HEK293 (cell line): ENCODE data around the gene WDPCP.
"Not testable (repeated sequence)": the region's sequence is repeated elsewhere in the genome, so short reads cannot be mapped to it uniquely, and the experiment has no call there.

Source experiments
- CTCF ChIA-PET: fragments of 350-600 bp; formaldehyde crosslinking; extraction: SDS; loops from one replicate; lab custom pipeline; 2021; ENCODE audit warnings: antibody characterized with exemption; lab: Yijun Ruan, JAX
- POLR2A ChIA-PET: fragments of 300-600 bp; formaldehyde crosslinking; extraction: SDS; loops from one replicate; lab custom pipeline; 2020; ENCODE audit warnings: antibody characterized with exemption, inconsistent platforms; lab: Yijun Ruan, JAX
- H3K27ac ChIP-seq: fragments of 200-500 bp; sonication (Bioruptor generic); 2 replicates; pipeline ENCODE4 v1.5.1; 2014; ENCODE audit warnings: low read depth, low read length, control low read depth, inconsistent platforms; ENCODE audit errors: extremely low read depth
- H3K36me3 ChIP-seq, 2 experiments: fragments of 200-500 bp in 1 of 2; sonication (Bioruptor generic) in 1 of 2; 1 replicate in 1 of 2; 2 replicates in 1 of 2; pipeline ENCODE4 v1.5.1; 2014 to 2017; ENCODE audit warnings: inconsistent platforms in 2 of 2, low read length in 2 of 2; ENCODE audit not compliant: control insufficient read depth in 2 of 2, insufficient read depth in 1 of 2
- H3K4me1 ChIP-seq: fragments of 200-500 bp; sonication (Bioruptor generic); 2 replicates; pipeline ENCODE4 v1.5.1; 2014; ENCODE audit warnings: mild to moderate bottlenecking, low read length, inconsistent platforms; ENCODE audit not compliant: control insufficient read depth, insufficient read depth
- H3K4me3 ChIP-seq: 2 replicates; pipeline ENCODE4 v1.5.1; 2011; ENCODE audit warnings: low read depth, mild to moderate bottlenecking, control low read depth, low read length, moderate library complexity
- H3K9me3 ChIP-seq: fragments of 200-500 bp; sonication (Bioruptor generic); 2 replicates; pipeline ENCODE4 v1.5.1; 2014; ENCODE audit warnings: low read depth, low read length, inconsistent platforms; ENCODE audit not compliant: control insufficient read depth, insufficient read depth
- BCL11A ChIP-seq: fragments of 450-650 bp; formaldehyde crosslinking; IDR thresholded peaks from 2 replicates; pipeline ENCODE4 v1.5.1; 2016; ENCODE audit warnings: low read depth, missing biosample characterization, missing genetic modification characterization
- BCL11B ChIP-seq: fragments of 450-650 bp; formaldehyde crosslinking; IDR thresholded peaks from 2 replicates; pipeline ENCODE4 v1.5.1; 2016; ENCODE audit warnings: low read depth, missing biosample characterization, missing genetic modification characterization
- KLF1 ChIP-seq: fragments of 450-650 bp; formaldehyde crosslinking; IDR thresholded peaks from 2 replicates; pipeline ENCODE4 v1.5.1; 2016; ENCODE audit warnings: missing biosample characterization, missing genetic modification characterization
- REPIN1 ChIP-seq: fragments of 450-650 bp; formaldehyde crosslinking; IDR thresholded peaks from 2 replicates; pipeline ENCODE4 v1.5.1; 2017; ENCODE audit warnings: missing biosample characterization, missing genetic modification characterization, low read depth
- SALL2 ChIP-seq: fragments of 450-650 bp; formaldehyde crosslinking; IDR thresholded peaks from 2 replicates; pipeline ENCODE4 v1.5.0; 2017; ENCODE audit warnings: missing biosample characterization, mild to moderate bottlenecking, missing genetic modification characterization, borderline replicate concordance
- SCRT2 ChIP-seq: fragments of 450-650 bp; formaldehyde crosslinking; IDR thresholded peaks from 2 replicates; pipeline ENCODE4 v1.5.1; 2016; ENCODE audit warnings: missing biosample characterization, missing genetic modification characterization
- SP2 ChIP-seq: fragments of 450-650 bp; formaldehyde crosslinking; IDR thresholded peaks from 2 replicates; pipeline ENCODE4 v1.5.1; 2016; ENCODE audit warnings: missing biosample characterization, missing genetic modification characterization
- TRIM28 ChIP-seq: IDR thresholded peaks from 2 replicates; pipeline ENCODE4 v1.6.1; 2011; ENCODE audit warnings: low read length, control low read depth, borderline replicate concordance
- YY1 ChIP-seq: fragments of 450-650 bp; formaldehyde crosslinking; IDR thresholded peaks from 2 replicates; pipeline ENCODE4 v1.5.1; 2018; ENCODE audit warnings: missing biosample characterization, missing genetic modification characterization
- YY2 ChIP-seq: fragments of 450-650 bp; formaldehyde crosslinking; IDR thresholded peaks from 2 replicates; pipeline ENCODE4 v1.5.1; 2016; ENCODE audit warnings: missing biosample characterization, missing genetic modification characterization
- ZBTB26 ChIP-seq: fragments of 450-650 bp; formaldehyde crosslinking; optimal IDR thresholded peaks from 2 replicates; pipeline ENCODE3; 2016; ENCODE audit warnings: missing biosample characterization, mild to moderate bottlenecking, missing genetic modification characterization
- ZBTB8A ChIP-seq: fragments of 450-650 bp; formaldehyde crosslinking; IDR thresholded peaks from 2 replicates; pipeline ENCODE4 v1.5.1; 2016; ENCODE audit warnings: missing biosample characterization, missing genetic modification characterization
- ZFP3 ChIP-seq: fragments of 450-650 bp; formaldehyde crosslinking; IDR thresholded peaks from 2 replicates; pipeline ENCODE4 v1.5.1; 2016; ENCODE audit warnings: low read depth, missing biosample characterization, missing genetic modification characterization
- ZNF140 ChIP-seq: fragments of 450-650 bp; formaldehyde crosslinking; IDR thresholded peaks from 2 replicates; pipeline ENCODE4 v1.5.1; 2016; ENCODE audit warnings: missing biosample characterization, missing genetic modification characterization
- ZNF146 ChIP-seq: fragments of 450-650 bp; formaldehyde crosslinking; IDR thresholded peaks from 2 replicates; pipeline ENCODE4 v1.5.1; 2016; ENCODE audit warnings: missing biosample characterization, missing genetic modification characterization
- ZNF174 ChIP-seq: fragments of 450-650 bp; formaldehyde crosslinking; IDR thresholded peaks from 2 replicates; pipeline ENCODE4 v1.5.0; 2017; ENCODE audit warnings: missing biosample characterization, mild to moderate bottlenecking, missing genetic modification characterization
- ZNF184 ChIP-seq: fragments of 450-650 bp; IDR thresholded peaks from 2 replicates; pipeline ENCODE4 v1.5.1; 2018; ENCODE audit warnings: missing biosample characterization, mild to moderate bottlenecking, missing genetic modification characterization
- ZNF214 ChIP-seq: fragments of 450-650 bp; formaldehyde crosslinking; IDR thresholded peaks from 2 replicates; pipeline ENCODE4 v1.5.1; 2017; ENCODE audit warnings: missing biosample characterization, mild to moderate bottlenecking, missing genetic modification characterization, borderline replicate concordance
- ZNF248 ChIP-seq: fragments of 450-650 bp; formaldehyde crosslinking; IDR thresholded peaks from 2 replicates; pipeline ENCODE4 v1.5.1; 2017; ENCODE audit warnings: missing biosample characterization, missing genetic modification characterization
- ZNF292 ChIP-seq: fragments of 450-650 bp; formaldehyde crosslinking; IDR thresholded peaks from 2 replicates; pipeline ENCODE4 v1.5.1; 2016; ENCODE audit warnings: low read depth, missing biosample characterization, missing genetic modification characterization, borderline replicate concordance
- ZNF324 ChIP-seq: fragments of 450-650 bp; formaldehyde crosslinking; IDR thresholded peaks from 2 replicates; pipeline ENCODE4 v1.5.1; 2016; ENCODE audit warnings: missing biosample characterization, missing genetic modification characterization
- ZNF398 ChIP-seq: fragments of 450-650 bp; formaldehyde crosslinking; IDR thresholded peaks from 2 replicates; pipeline ENCODE4 v1.5.1; 2017; ENCODE audit warnings: missing biosample characterization, missing genetic modification characterization
- ZNF544 ChIP-seq: fragments of 450-650 bp; formaldehyde crosslinking; IDR thresholded peaks from 2 replicates; pipeline ENCODE4 v1.5.0; 2017; ENCODE audit warnings: missing biosample characterization, missing genetic modification characterization
- ZNF600 ChIP-seq: fragments of 450-650 bp; formaldehyde crosslinking; IDR thresholded peaks from 2 replicates; pipeline ENCODE4 v1.5.1; 2016; ENCODE audit warnings: missing biosample characterization, missing genetic modification characterization
- ZNF747 ChIP-seq: fragments of 450-650 bp; formaldehyde crosslinking; IDR thresholded peaks from 2 replicates; pipeline ENCODE4 v1.5.1; 2016; ENCODE audit warnings: missing biosample characterization, missing genetic modification characterization
- ZNF791 ChIP-seq: fragments of 450-650 bp; formaldehyde crosslinking; IDR thresholded peaks from 2 replicates; pipeline ENCODE4 v1.5.1; 2016; ENCODE audit warnings: missing biosample characterization, missing genetic modification characterization
- TF ChIP-seq, protein P1 (sequence below): sonication (generic); formaldehyde crosslinking; IDR thresholded peaks from 2 replicates; pipeline ENCODE4 v1.8.1; 2022; ENCODE audit warnings: mild to moderate bottlenecking, moderate library complexity, missing genetic modification reagents

WDPCP gene

GRCh38 chr2:63136683-63137082 lies 451.6 kb downstream of the WDPCP start:
- CTCF ChIA-PET, POLR2A ChIA-PET: not testable (repeated sequence)

DNA sequence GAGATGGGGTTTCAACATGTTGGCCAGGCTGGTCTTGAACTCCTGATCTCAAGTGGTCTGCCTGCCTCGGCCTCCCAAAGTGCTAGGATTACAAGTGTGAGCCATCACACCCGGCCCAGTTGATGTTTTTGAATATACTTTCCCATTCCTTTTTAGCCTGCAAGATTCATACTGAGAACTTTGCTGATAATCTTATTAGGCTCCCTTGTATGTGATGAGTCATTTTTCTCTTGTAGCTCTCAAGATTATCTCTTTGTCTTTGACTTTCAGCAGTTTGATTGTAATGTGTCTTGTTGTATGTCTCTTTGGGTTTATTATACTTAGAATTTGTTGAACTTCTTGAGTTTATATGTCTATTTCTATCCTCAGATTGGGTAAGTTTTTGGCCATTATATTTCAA lies 456.3 kb downstream of the WDPCP start:
- no peak overlapping the region for H3K27ac ChIP-seq
- TF ChIP-seq ZNF791 (tag by site-specific recombination) (peak; percentile 96), TRIM28 (peak; percentile 16; the same call in 1 of the 2 replicates), ZNF292 (tag by site-specific recombination) (no peak)
- TF ChIP-seq, all 188 proteins: peak for 2
- no peaks in the 10 kb centered on the region for H3K4me1 ChIP-seq
- no peaks in the 10 kb centered on the region for H3K36me3 ChIP-seq
- ChIA-PET POLR2A (no interaction called here), CTCF (no interaction called here)
- no peak overlapping the region for H3K4me3 ChIP-seq
- no peaks in the 10 kb centered on the region for H3K9me3 ChIP-seq

More at GRCh38 chr2:63136683-63137082, 451.6 kb downstream of the WDPCP start:
- TF ChIP-seq ZNF146 (tag by site-specific recombination) = peak; percentile 75
- H3K4me3 ChIP-seq, H3K36me3 ChIP-seq, H3K27ac ChIP-seq, H3K9me3 ChIP-seq, H3K4me1 ChIP-seq: not testable (repeated sequence)

DNA sequence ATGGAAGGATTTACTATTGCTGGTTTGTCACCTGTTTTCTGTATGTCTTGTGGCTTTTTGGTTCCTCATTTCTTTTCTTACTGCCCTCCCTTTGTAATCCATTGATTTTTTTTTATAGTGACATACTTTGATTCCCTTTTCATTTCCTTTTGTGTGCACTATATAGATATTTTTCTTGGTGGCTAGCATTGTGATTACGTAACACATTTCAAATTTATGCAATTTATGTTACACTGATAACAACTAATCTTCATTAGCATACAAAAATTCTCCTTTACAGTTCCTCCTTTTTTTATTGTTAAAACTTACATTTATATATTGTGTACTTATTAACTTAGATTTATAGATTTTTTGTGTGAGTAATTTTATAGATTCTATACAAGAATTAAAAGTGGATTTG lies 457.1 kb downstream of the WDPCP start:
- POLR2A ChIA-PET = no interaction called here
- Histone ChIP-seq H3K4me3 (no peak overlapping the region), H3K9me3 (no peaks in the 10 kb centered on the region), H3K4me1 (no peaks in the 10 kb centered on the region), H3K27ac (no peak overlapping the region), H3K36me3 (no peaks in the 10 kb centered on the region)
- CTCF ChIA-PET = no interaction called here
- TF ChIP-seq KLF1 (tag by site-specific recombination) (no peak), YY1 (no peak), BCL11A (no peak), ZNF140 (no peak), ZNF174 (tag by site-specific recombination) (no peak), BCL11B (tag by site-specific recombination) (no peak), ZFP3 (tag by site-specific recombination) (no peak), ZBTB8A (no peak), REPIN1 (no peak), SCRT2 (tag by site-specific recombination) (no peak), ZNF214 (tag by site-specific recombination) (no peak), ZNF600 (tag by site-specific recombination) (no peak), ZNF544 (tag by site-specific recombination) (no peak), YY2 (tag by site-specific recombination) (no peak), SALL2 (tag by site-specific recombination) (no peak)

GRCh38 chr2:63127594-63127993 lies 460.7 kb downstream of the WDPCP start:
- no peaks in the 10 kb centered on the region for H3K4me1 ChIP-seq
- H3K4me3 ChIP-seq = no peak overlapping the region
- TF ChIP-seq ZNF398 (tag by site-specific recombination) (no peak), ZNF747 (tag by site-specific recombination) (no peak), YY1 (no peak), ZNF248 (tag by site-specific recombination) (no peak), ZBTB26 (tag by site-specific recombination) (no peak), SP2 (no peak), ZNF184 (tag by site-specific recombination) (no peak), ZNF324 (no peak)
- TF ChIP-seq, protein P1, sequence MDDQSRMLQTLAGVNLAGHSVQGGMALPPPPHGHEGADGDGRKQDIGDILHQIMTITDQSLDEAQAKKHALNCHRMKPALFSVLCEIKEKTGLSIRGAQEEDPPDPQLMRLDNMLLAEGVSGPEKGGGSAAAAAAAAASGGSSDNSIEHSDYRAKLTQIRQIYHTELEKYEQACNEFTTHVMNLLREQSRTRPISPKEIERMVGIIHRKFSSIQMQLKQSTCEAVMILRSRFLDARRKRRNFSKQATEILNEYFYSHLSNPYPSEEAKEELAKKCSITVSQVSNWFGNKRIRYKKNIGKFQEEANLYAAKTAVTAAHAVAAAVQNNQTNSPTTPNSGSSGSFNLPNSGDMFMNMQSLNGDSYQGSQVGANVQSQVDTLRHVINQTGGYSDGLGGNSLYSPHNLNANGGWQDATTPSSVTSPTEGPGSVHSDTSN = no peak
- no peaks in the 10 kb centered on the region for H3K36me3 ChIP-seq
- POLR2A ChIA-PET = no interaction called here
- CTCF ChIA-PET = no interaction called here
- no peaks in the 10 kb centered on the region for H3K9me3 ChIP-seq
- no peak overlapping the region for H3K27ac ChIP-seq
